GM12874 (cell line): ENCODE results near the gene RELL1.

Experiments used
- CTCF ChIP-seq: IDR thresholded peaks from 2 replicates; pipeline ENCODE4 v1.5.1; 2011; ENCODE audit warnings: low read depth, mild to moderate bottlenecking, control low read depth, low read length, moderate library complexity; ENCODE audit not compliant: insufficient read depth

The RELL1 gene

DNA sequence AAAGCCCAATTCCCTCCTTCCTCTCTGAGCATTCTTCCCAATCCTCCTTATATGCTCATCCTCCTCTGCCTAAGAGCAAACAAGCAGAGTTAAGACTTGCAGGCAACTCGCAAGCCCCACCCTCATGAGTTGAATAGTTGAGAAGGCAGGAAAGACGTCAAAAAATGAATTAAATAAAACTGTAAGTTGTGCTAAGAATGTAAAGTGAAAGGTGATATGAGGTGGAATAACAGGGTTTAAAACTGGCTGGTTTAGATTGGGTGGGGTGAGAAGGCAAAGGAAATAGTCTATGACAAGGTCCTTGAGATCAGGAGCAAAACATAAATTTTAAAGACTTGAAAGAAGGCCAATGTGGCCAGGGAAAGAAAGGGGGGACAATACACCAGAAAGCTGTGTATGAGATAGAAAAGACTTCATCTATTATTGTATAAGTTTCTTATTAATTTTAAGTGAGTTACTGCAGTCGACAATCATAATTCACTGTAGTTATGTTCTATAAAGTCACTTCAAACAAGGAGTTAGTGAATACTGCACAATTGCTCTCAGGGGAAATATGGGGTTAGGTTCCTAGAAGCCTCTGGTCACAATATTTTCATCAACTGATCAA is 124.9 kb downstream of the RELL1 start:
- TF ChIP-seq CTCF: no peak
